ENCODE measurements around the gene NAV3.

- TF ChIP-seq, protein P1, sequence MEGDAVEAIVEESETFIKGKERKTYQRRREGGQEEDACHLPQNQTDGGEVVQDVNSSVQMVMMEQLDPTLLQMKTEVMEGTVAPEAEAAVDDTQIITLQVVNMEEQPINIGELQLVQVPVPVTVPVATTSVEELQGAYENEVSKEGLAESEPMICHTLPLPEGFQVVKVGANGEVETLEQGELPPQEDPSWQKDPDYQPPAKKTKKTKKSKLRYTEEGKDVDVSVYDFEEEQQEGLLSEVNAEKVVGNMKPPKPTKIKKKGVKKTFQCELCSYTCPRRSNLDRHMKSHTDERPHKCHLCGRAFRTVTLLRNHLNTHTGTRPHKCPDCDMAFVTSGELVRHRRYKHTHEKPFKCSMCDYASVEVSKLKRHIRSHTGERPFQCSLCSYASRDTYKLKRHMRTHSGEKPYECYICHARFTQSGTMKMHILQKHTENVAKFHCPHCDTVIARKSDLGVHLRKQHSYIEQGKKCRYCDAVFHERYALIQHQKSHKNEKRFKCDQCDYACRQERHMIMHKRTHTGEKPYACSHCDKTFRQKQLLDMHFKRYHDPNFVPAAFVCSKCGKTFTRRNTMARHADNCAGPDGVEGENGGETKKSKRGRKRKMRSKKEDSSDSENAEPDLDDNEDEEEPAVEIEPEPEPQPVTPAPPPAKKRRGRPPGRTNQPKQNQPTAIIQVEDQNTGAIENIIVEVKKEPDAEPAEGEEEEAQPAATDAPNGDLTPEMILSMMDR (IDR thresholded peaks at IDR 0.05) = no peak
- TF ChIP-seq POLR2A (IDR thresholded peaks at IDR 0.05) = no peak
These were observed 336.8 kb downstream of the NAV3 start for GRCh38 chr12:78167510-78167909.
